OCI-LY1 (cell line): ENCODE results near the gene NLRC3.

Experiments
- H2AFZ ChIP-seq: fragments of 200-600 bp; sonication (generic), shearing (Covaris generic); 2 replicates; pipeline ENCODE4 v1.6.0; 2014; ENCODE audit warnings: antibody characterized with exemption, mild to moderate bottlenecking, low read length
- H3F3A ChIP-seq: fragments of 200-600 bp; sonication (generic), shearing (Covaris generic); 2 replicates; pipeline ENCODE4 v1.6.0; 2014; ENCODE audit warnings: mild to moderate bottlenecking, antibody characterized with exemption, low read length, moderate library complexity; ENCODE audit not compliant: insufficient read depth
- H3K27ac ChIP-seq: fragments of 200-600 bp; sonication (generic); 2 replicates; pipeline ENCODE4 v1.5.1; 2014; ENCODE audit warnings: low read length, mixed run types, mild to moderate bottlenecking, low read depth; ENCODE audit not compliant: poor library complexity, severe bottlenecking
- H3K27me3 ChIP-seq: fragments of 200-600 bp; sonication (generic); 2 replicates; pipeline ENCODE4 v1.6.0; 2014; ENCODE audit warnings: antibody characterized with exemption, mild to moderate bottlenecking, low read length, moderate library complexity; ENCODE audit not compliant: insufficient read depth
- H3K36me3 ChIP-seq: fragments of 200-600 bp; sonication (generic); 2 replicates; pipeline ENCODE4 v1.6.1; 2014; ENCODE audit warnings: mild to moderate bottlenecking, antibody characterized with exemption, low read length, moderate library complexity, mixed read lengths; ENCODE audit not compliant: insufficient read depth
- H3K4me1 ChIP-seq: fragments of 200-600 bp; sonication (generic); 2 replicates; pipeline ENCODE4 v1.5.1; 2014; ENCODE audit warnings: mild to moderate bottlenecking, low read length, moderate library complexity; ENCODE audit not compliant: insufficient read depth, severe bottlenecking
- H3K4me2 ChIP-seq: fragments of 200-600 bp; sonication (generic), shearing (Covaris generic); 2 replicates; pipeline ENCODE4 v1.6.1; 2014; ENCODE audit warnings: low read length
- H3K4me3 ChIP-seq: fragments of 200-600 bp; sonication (generic); 2 replicates; pipeline ENCODE4 v1.5.1; 2014; ENCODE audit warnings: low read length, low read depth, mild to moderate bottlenecking, mixed read lengths; ENCODE audit not compliant: poor library complexity, severe bottlenecking
- H3K79me2 ChIP-seq: fragments of 200-600 bp; shearing (Covaris generic); 2 replicates; pipeline ENCODE4 v1.6.1; 2016; ENCODE audit warnings: mixed run types, low read length, mixed read lengths; ENCODE audit not compliant: insufficient read depth
- H3K9ac ChIP-seq: fragments of 200-600 bp; sonication (generic), shearing (Covaris generic); 2 replicates; pipeline ENCODE4 v1.6.1; 2014; ENCODE audit warnings: mild to moderate bottlenecking, low read length, mixed read lengths
- H3K9me2 ChIP-seq: fragments of 200-600 bp; sonication (generic), shearing (Covaris generic); 2 replicates; pipeline ENCODE4 v1.6.1; 2014; ENCODE audit warnings: low read depth, mild to moderate bottlenecking, low read length, mixed read lengths
- H3K9me3 ChIP-seq: fragments of 200-600 bp; shearing (Covaris generic); 2 replicates; pipeline ENCODE4 v1.6.1; 2014; ENCODE audit warnings: low read length, mixed read lengths
- H4K20me1 ChIP-seq: fragments of 200-600 bp; sonication (generic), shearing (Covaris generic); 2 replicates; pipeline ENCODE4 v1.6.0; 2016; ENCODE audit warnings: mild to moderate bottlenecking, low read length; ENCODE audit not compliant: insufficient read depth
- CTCF ChIP-seq: fragments of 200-600 bp; sonication (generic), shearing (Covaris generic); IDR thresholded peaks from 2 replicates; pipeline ENCODE4 v1.5.1; 2017; ENCODE audit warnings: mild to moderate bottlenecking, antibody characterized with exemption, low read length, moderate library complexity, mixed read lengths
- EZH2 ChIP-seq: fragments of 200-600 bp; sonication (generic), shearing (Covaris generic); IDR thresholded peaks from 2 replicates; pipeline ENCODE4 v1.8.0; 2017; ENCODE audit warnings: borderline replicate concordance, mixed run types, mild to moderate bottlenecking, antibody characterized with exemption, low read length, moderate library complexity, mixed read lengths

Gene NLRC3

GRCh38 chr16:3587547-3588110 is 10.4 kb upstream of the NLRC3 start:
- Histone ChIP-seq H3K9ac (peak overlapping the region; percentile 40; the same call in 1 of the 2 replicates), H3K4me2 (peak overlapping the region; percentile 49), H3K79me2 (no peaks in the 10 kb centered on the region), H3K4me1 (peaks cover 22% of the 10 kb centered on the region), H2AFZ (no peak overlapping the region), H3K36me3 (peaks cover 51% of the 10 kb centered on the region), H4K20me1 (no peaks in the 10 kb centered on the region), H3K4me3 (peak overlapping the region; percentile 25), H3F3A (no peaks in the 10 kb centered on the region), H3K9me2 (no peaks in the 10 kb centered on the region), H3K9me3 (no peaks in the 10 kb centered on the region), H3K27ac (peak overlapping the region; percentile 89), H3K27me3 (no peaks in the 10 kb centered on the region)
- TF ChIP-seq EZH2 (no peak), CTCF (no peak)

- no peaks in the 10 kb centered on the region for H4K20me1 ChIP-seq
- H3K36me3 ChIP-seq: peaks cover 41% of the 10 kb centered on the region
- H3K4me2 ChIP-seq: no peak overlapping the region
- H3K27me3 ChIP-seq: no peaks in the 10 kb centered on the region
- no peaks in the 10 kb centered on the region for H3K9me3 ChIP-seq
- no peaks in the 10 kb centered on the region for H3F3A ChIP-seq
- no peak overlapping the region for H2AFZ ChIP-seq
- no peak overlapping the region for H3K4me3 ChIP-seq
- no peak overlapping the region for H3K9ac ChIP-seq
- peaks cover 37% of the 10 kb centered on the region for H3K4me1 ChIP-seq
- no peaks in the 10 kb centered on the region for H3K79me2 ChIP-seq
- no peak overlapping the region for H3K27ac ChIP-seq
- no peak for TF ChIP-seq EZH2
- H3K9me2 ChIP-seq: no peaks in the 10 kb centered on the region
Observed at GRCh38 chr16:3584412-3584811, 7.2 kb upstream of the NLRC3 start.

- no peak overlapping the region for H2AFZ ChIP-seq
- no peak overlapping the region for H3K4me3 ChIP-seq
- H3K27ac ChIP-seq: no peak overlapping the region
- no peak overlapping the region for H3K4me2 ChIP-seq
- H3K36me3 ChIP-seq: peaks cover 31% of the 10 kb centered on the region
- H3K9me3 ChIP-seq: no peaks in the 10 kb centered on the region
- H4K20me1 ChIP-seq: no peaks in the 10 kb centered on the region
- no peaks in the 10 kb centered on the region for H3K27me3 ChIP-seq
- no peaks in the 10 kb centered on the region for H3F3A ChIP-seq
- TF ChIP-seq EZH2 (no peak), CTCF (no peak)
- no peaks in the 10 kb centered on the region for H3K9me2 ChIP-seq
- peaks cover 44% of the 10 kb centered on the region for H3K4me1 ChIP-seq
- H3K79me2 ChIP-seq: no peaks in the 10 kb centered on the region
- H3K9ac ChIP-seq: no peak overlapping the region
Observed at GRCh38 chr16:3583303-3584038, 6.3 kb upstream of the NLRC3 start.
